GM18502 (cell line): Measurements from ENCODE around the gene NPR1.
"Not testable (repeated sequence)": the region's sequence is repeated elsewhere in the genome, so short reads cannot be mapped to it uniquely, and the experiment has no call there.

ENCODE experiments used
- ATAC-seq: cut with Tn5 transposase; IDR thresholded peaks from one replicate; pipeline ENCODE4 v1.9.1; 2021; ENCODE audit warnings: mild to moderate bottlenecking; ENCODE audit not compliant: unreplicated experiment, poor library complexity

NPR1 gene

GRCh38 chr1:153711026-153711425 is 32.5 kb downstream of the NPR1 start:
- ATAC-seq = no peak

DNA sequence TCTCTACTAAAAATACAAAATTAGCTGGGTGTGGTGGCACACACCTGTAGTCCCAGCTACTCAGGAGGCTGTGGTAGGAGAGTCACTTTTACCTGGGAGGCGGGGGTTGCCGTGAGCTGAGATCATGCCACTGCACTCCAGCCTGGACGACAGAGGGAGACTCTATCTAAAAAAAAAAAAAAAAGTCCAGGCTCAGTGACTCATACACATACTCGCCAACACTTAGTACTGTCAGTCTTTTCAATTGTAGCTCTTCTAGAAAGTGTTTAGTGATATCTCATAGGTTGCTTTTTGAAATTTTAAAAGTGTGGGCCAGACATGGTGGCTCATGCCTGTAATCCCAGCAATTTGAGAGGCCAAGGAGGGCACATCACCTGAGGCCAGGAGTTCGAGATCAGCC is 37.7 kb downstream of the NPR1 start:
- ATAC-seq = not testable (repeated sequence)

DNA sequence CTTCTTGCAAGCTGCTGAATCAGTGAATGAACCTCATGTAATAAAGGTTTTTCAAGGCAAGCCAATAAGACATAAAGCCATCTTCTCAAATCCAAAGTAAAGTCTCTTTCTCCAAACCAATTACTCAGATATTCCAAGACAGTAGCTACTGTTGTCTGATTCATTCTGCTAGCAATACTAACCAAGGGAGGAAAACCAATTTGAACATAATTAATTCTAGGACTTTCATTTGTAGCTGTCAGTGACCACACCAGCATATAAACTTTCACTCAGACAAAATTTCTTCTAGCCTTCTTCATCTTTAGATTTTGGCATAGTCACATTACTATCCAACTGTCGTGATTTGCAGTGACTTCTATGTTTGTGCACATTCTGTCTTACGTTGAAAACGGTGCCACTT is 38.8 kb downstream of the NPR1 start:
- no peak for ATAC-seq

GRCh38 chr1:153723687-153724086 is 45.2 kb downstream of the NPR1 start:
- ATAC-seq = no peak

- not testable (repeated sequence) for ATAC-seq
These were observed 46.1 kb downstream of the NPR1 start for GRCh38 chr1:153724634-153725033.

GRCh38 chr1:153727463-153728304 is 49.2 kb downstream of the NPR1 start, which contains the start of gene INTS3:
INTS3 (plus strand) TSS chr1:153728050; CDS start chr1:153728635, 585 bp downstream.
- ATAC-seq = peak; percentile 95

DNA sequence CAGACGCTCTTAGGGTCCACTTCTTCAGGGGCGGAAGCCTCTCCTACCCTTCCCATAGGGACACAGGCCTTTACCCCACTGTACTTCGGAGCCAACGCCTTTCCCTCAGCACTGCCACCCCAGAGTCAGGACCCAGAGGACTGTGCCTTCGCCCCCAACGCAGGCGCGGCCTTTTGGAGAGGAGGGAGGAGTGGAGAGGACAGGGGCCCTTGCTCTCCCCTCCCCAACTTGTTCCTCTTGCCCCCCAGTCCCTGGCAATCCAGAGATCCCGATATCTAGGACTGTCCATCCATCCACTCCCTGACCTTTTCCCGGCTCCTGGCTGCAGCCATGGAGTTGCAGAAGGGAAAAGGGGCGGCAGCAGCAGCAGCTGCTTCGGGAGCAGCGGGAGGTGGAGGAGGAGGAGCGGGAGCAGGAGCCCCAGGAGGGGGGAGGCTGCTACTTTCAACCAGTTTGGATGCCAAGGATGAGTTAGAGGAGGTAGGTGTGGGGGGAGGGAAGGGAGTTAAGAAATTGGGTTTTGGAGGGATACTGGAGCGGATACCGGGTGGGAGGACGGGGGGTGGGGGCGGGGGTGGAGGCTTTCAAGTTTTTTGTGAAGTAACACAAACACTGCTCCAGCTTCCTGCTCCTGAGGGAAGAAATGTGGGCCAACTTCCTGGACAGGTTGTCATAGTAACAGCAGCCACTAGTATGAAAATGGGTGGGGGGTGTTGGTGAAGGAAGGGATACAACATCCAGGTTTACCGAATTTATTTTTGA is 50.0 kb downstream of the NPR1 start:
- no peak for ATAC-seq

- ATAC-seq = no peak
These were observed 52.0 kb downstream of the NPR1 start for GRCh38 chr1:153730468-153730988.

GRCh38 chr1:153733970-153734369 is 55.5 kb downstream of the NPR1 start:
- no peak for ATAC-seq

- no peak for ATAC-seq
These were observed 56.1 kb downstream of the NPR1 start for GRCh38 chr1:153734396-153735089.

- no peak for ATAC-seq
These were observed 56.6 kb downstream of the NPR1 start for GRCh38 chr1:153735090-153735420.

DNA sequence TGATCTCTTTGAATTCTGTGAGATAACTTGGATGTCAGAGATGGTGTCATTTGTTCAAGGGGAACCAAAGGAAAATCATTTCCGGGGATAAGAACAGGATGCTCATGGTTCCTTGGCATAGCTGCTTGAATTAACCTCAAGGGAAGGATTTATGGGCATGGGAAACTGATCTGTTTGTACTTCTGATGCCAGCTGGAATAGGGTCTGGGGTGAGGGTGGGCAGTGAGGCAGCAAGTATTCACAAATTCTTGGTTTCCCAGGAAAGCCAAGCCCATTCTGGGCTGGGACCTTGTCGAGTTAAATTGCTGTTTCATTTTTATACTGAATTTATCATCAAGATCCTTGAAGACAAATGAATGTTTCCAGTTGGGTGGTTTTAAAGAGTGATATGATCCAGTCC is 63.5 kb downstream of the NPR1 start:
- no peak for ATAC-seq

DNA sequence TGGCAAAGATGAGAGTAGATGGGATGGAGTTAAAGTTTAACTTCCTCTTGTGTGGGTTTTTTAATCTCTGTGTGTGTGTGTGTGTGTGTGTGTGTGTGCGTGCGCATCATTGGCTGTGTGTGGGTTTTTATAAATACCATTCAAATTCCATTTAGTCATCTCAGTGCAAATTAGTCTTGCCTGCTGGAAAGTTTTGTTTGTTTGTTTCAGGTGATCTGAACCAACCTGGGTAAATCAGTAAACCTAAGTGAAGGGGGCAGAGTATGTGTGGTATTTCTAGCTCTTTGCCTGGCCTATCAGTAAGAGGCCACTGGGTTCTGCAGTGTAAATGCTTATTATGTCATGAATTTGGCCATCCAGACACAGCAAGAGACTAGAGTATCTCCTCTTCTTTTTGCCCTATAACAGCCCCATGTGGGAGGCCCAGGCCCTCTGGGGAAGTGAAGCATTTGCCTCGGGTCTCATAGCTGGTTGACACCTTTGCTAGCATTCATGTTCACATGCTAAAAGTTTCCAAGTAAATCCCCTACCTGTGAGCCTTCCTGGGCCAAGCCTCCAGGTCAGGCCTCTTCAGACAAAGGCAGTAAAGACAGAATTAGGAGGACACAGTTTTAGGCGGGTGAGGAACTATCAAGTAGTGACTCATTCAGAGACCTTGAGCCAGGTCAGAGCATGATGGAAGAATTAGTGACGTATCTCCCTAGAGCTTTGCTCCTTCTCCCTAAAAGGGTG is 64.1 kb downstream of the NPR1 start:
- ATAC-seq = peak; percentile 62
